Measurements from ENCODE around the gene STK32B.

- TF ChIP-seq SUZ12 (IDR thresholded peaks at IDR 0.05): no peak
- no peak for TF ChIP-seq PKNOX1 (IDR thresholded peaks at IDR 0.05)
- no peak for TF ChIP-seq FOXM1 (IDR thresholded peaks at IDR 0.05; ENCODE audit: borderline replicate concordance)
- no peak for TF ChIP-seq BHLHE40 (IDR thresholded peaks at IDR 0.05; ENCODE audit: borderline replicate concordance)
- TF ChIP-seq FOXA1 (IDR thresholded peaks at IDR 0.05): no peak
- no peak for TF ChIP-seq FOXK2 (IDR thresholded peaks at IDR 0.05)
- TF ChIP-seq TARDBP (IDR thresholded peaks at IDR 0.05): no peak
- no peak for TF ChIP-seq SP1 (IDR thresholded peaks at IDR 0.05)
Measured at GRCh38 chr4:5050520-5051277, 581 bp upstream of the STK32B start.
